ENCODE data around the gene TAF12.
"Not testable (repeated sequence)": the region's sequence is repeated elsewhere in the genome, so short reads cannot be mapped to it uniquely, and the experiment has no call there.

TAF12 gene

GRCh38 chr1:28577052-28577678 is 65.7 kb downstream of the TAF12 start:
- H3K36me3 ChIP-seq (ENCODE audit: control insufficient read depth, insufficient read depth, low read length): no peaks in the 10 kb centered on the region
- no peak overlapping the region for H3K4me2 ChIP-seq (ENCODE audit: low read length)
- no peaks in the 10 kb centered on the region for H3K79me2 ChIP-seq
- H3K27me3 ChIP-seq (ENCODE audit: control insufficient read depth, insufficient read depth, low read length): no peaks in the 10 kb centered on the region
- H3K9ac ChIP-seq: no peak overlapping the region
- H3K4me1 ChIP-seq: no peaks in the 10 kb centered on the region
- no peak overlapping the region for H3K4me3 ChIP-seq (ENCODE audit: low read depth, low read length)
- no peak overlapping the region for H3K27ac ChIP-seq
- no peaks in the 10 kb centered on the region for H3K9me3 ChIP-seq (ENCODE audit: control insufficient read depth, low read length)
- TF ChIP-seq, protein P1, sequence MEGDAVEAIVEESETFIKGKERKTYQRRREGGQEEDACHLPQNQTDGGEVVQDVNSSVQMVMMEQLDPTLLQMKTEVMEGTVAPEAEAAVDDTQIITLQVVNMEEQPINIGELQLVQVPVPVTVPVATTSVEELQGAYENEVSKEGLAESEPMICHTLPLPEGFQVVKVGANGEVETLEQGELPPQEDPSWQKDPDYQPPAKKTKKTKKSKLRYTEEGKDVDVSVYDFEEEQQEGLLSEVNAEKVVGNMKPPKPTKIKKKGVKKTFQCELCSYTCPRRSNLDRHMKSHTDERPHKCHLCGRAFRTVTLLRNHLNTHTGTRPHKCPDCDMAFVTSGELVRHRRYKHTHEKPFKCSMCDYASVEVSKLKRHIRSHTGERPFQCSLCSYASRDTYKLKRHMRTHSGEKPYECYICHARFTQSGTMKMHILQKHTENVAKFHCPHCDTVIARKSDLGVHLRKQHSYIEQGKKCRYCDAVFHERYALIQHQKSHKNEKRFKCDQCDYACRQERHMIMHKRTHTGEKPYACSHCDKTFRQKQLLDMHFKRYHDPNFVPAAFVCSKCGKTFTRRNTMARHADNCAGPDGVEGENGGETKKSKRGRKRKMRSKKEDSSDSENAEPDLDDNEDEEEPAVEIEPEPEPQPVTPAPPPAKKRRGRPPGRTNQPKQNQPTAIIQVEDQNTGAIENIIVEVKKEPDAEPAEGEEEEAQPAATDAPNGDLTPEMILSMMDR (IDR thresholded peaks at IDR 0.05): no peak
- H2AFZ ChIP-seq: no peak overlapping the region

DNA sequence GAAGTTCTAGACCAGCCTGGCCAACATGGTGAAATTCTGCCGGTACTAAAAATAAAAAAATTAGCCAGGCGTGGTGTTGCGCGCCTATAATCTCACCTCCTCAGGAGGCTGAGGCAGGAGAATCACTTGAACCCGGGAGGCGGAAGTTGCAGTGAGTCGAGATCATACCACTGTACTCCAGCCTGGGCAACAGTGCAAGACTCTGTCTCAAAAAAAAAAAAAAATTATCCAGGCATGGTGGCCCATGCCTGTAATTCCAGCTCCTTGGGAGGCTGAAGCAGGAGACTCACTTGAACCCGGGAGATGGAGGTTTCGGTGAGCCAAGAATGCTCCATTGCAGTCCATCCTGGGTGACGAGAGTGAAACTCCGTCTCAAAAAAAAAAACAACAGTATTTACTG is 69.3 kb downstream of the TAF12 start:
- Histone ChIP-seq H2AFZ (no peak overlapping the region), H3K9ac (no peak overlapping the region), H3K27me3 (ENCODE audit: control insufficient read depth, insufficient read depth, low read length) (no peaks in the 10 kb centered on the region)

GRCh38 chr1:28572891-28573290 is 70.0 kb downstream of the TAF12 start:
- not testable (repeated sequence) for H3K36me3 ChIP-seq (ENCODE audit: control insufficient read depth, insufficient read depth, low read length); H3K4me2 ChIP-seq (ENCODE audit: low read length); H3K4me3 ChIP-seq (ENCODE audit: low read depth, low read length); H3K79me2 ChIP-seq; H3K9ac ChIP-seq; H3K27ac ChIP-seq; H3K4me1 ChIP-seq; H3K27me3 ChIP-seq (ENCODE audit: control insufficient read depth, insufficient read depth, low read length); H2AFZ ChIP-seq; H3K9me3 ChIP-seq (ENCODE audit: control insufficient read depth, low read length)

More for the DNA sequence above, 69.3 kb downstream of the TAF12 start:
- Histone ChIP-seq H3K27ac (no peak overlapping the region), H3K79me2 (no peaks in the 10 kb centered on the region), H3K4me1 (no peaks in the 10 kb centered on the region), H3K36me3 (ENCODE audit: control insufficient read depth, insufficient read depth, low read length) (no peaks in the 10 kb centered on the region), H3K4me2 (ENCODE audit: low read length) (no peak overlapping the region), H3K4me3 (ENCODE audit: low read depth, low read length) (no peak overlapping the region), H3K9me3 (ENCODE audit: control insufficient read depth, low read length) (no peaks in the 10 kb centered on the region)
- TF ChIP-seq, protein P1 (IDR thresholded peaks at IDR 0.05): no peak

- Histone ChIP-seq H3K36me3 (ENCODE audit: control insufficient read depth, insufficient read depth, low read length) (no peaks in the 10 kb centered on the region), H3K27ac (no peak overlapping the region), H3K9ac (no peak overlapping the region), H3K4me3 (ENCODE audit: low read depth, low read length) (no peak overlapping the region), H3K4me2 (ENCODE audit: low read length) (no peak overlapping the region), H3K79me2 (no peaks in the 10 kb centered on the region), H3K4me1 (no peaks in the 10 kb centered on the region), H3K9me3 (ENCODE audit: control insufficient read depth, low read length) (no peaks in the 10 kb centered on the region), H2AFZ (no peak overlapping the region), H3K27me3 (ENCODE audit: control insufficient read depth, insufficient read depth, low read length) (no peaks in the 10 kb centered on the region)
- TF ChIP-seq, protein P1 (IDR thresholded peaks at IDR 0.05): no peak
Observed at GRCh38 chr1:28571911-28572310, 71.0 kb downstream of the TAF12 start.

DNA sequence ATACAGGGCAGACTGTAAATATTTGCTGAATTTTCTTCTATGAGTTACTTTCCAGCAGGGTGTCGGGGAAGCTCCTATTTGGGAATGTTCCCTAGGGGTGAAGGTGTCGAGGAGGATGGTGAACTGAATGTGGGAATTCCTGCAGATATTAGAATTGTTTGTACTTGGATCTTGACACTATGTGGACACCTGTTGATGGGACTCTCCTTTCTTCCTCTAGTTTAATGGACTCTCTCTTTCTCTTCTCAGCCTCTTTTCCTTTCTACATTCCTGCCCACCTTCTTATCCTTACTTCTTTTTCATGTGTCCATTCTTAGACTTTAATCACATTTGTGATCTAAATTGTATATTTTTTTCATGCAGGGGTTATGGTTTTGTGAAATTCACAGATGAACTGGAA is 75.9 kb downstream of the TAF12 start:
- no peaks in the 10 kb centered on the region for H3K9me3 ChIP-seq (ENCODE audit: control insufficient read depth, low read length)
- H3K4me3 ChIP-seq (ENCODE audit: low read depth, low read length): no peak overlapping the region
- no peak overlapping the region for H3K27ac ChIP-seq
- H3K4me2 ChIP-seq (ENCODE audit: low read length): no peak overlapping the region
- no peak overlapping the region for H3K9ac ChIP-seq
- H2AFZ ChIP-seq: no peak overlapping the region
- no peaks in the 10 kb centered on the region for H3K36me3 ChIP-seq (ENCODE audit: control insufficient read depth, insufficient read depth, low read length)
- no peaks in the 10 kb centered on the region for H3K27me3 ChIP-seq (ENCODE audit: control insufficient read depth, insufficient read depth, low read length)
- TF ChIP-seq, protein P1 (IDR thresholded peaks at IDR 0.05): no peak
- H3K79me2 ChIP-seq: no peaks in the 10 kb centered on the region
- no peaks in the 10 kb centered on the region for H3K4me1 ChIP-seq
